Skin of body (tissue), 2 donors: ENCODE results near the gene NUAK2. TPM values are rescaled to one million over a fixed set of nuclear protein-coding genes. Genes with fewer than 3 reads are reported as not detected.

Source experiments
- DNase-seq: peaks from one replicate; lab custom pipeline; 2025; lab: John Stamatoyannopoulos, UW
- total RNA-seq: library from RNA; depleted of rRNA; stranded (reverse); fragments of >200 nt; gene quantifications from one replicate; pipeline ENCODE4 v1.2.3, GENCODE V29; 2014

NUAK2 gene
- total RNA-seq, 1 donor from 2014 or later = 2.0 TPM

GRCh38 chr1:205346956-205347574 lies 25.5 kb upstream of the NUAK2 start:
- DNase-seq = no peak

- DNase-seq = no peak
Observed at GRCh38 chr1:205345761-205346160, 24.2 kb upstream of the NUAK2 start.

GRCh38 chr1:205344066-205344928 lies 22.8 kb upstream of the NUAK2 start:
- DNase-seq = no peak

- DNase-seq = no peak
Observed at GRCh38 chr1:205343431-205344065, 22.0 kb upstream of the NUAK2 start.

GRCh38 chr1:205342986-205343385 lies 21.4 kb upstream of the NUAK2 start:
- no peak for DNase-seq

- no peak for DNase-seq
Observed at GRCh38 chr1:205340676-205341075, 19.1 kb upstream of the NUAK2 start.

GRCh38 chr1:205339717-205340116 lies 18.2 kb upstream of the NUAK2 start:
- no peak for DNase-seq

- no peak for DNase-seq
Observed at GRCh38 chr1:205339197-205339702, 17.7 kb upstream of the NUAK2 start.

GRCh38 chr1:205338011-205338410 lies 16.5 kb upstream of the NUAK2 start:
- no peak for DNase-seq

- DNase-seq = no peak
Observed at GRCh38 chr1:205337481-205337880, 15.9 kb upstream of the NUAK2 start.

- no peak for DNase-seq
Observed at GRCh38 chr1:205335692-205336091, 14.1 kb upstream of the NUAK2 start.

- DNase-seq = no peak
Observed at GRCh38 chr1:205332015-205332791, 10.7 kb upstream of the NUAK2 start.

GRCh38 chr1:205330150-205330549 lies 8.6 kb upstream of the NUAK2 start:
- no peak for DNase-seq

GRCh38 chr1:205329719-205330118 lies 8.2 kb upstream of the NUAK2 start:
- no peak for DNase-seq

GRCh38 chr1:205328476-205328875 lies 6.9 kb upstream of the NUAK2 start:
- no peak for DNase-seq

- no peak for DNase-seq
Observed at GRCh38 chr1:205326812-205327466, 5.4 kb upstream of the NUAK2 start.

GRCh38 chr1:205325334-205325884 lies 3.9 kb upstream of the NUAK2 start:
- peak; percentile 48 for DNase-seq

GRCh38 chr1:205324781-205325180 lies 3.2 kb upstream of the NUAK2 start:
- no peak for DNase-seq

GRCh38 chr1:205323794-205324193 lies 2.2 kb upstream of the NUAK2 start:
- no peak for DNase-seq

GRCh38 chr1:205321959-205322283 lies 376 bp upstream of the NUAK2 start:
- no peak for DNase-seq
